A673 (cell line): ENCODE results near the gene TTC34.

ENCODE experiments used
- EZH2 ChIP-seq: fragments of 200-600 bp; sonication (generic); IDR thresholded peaks from 2 replicates; pipeline ENCODE4 v1.6.1; 2017; ENCODE audit warnings: borderline replicate concordance, low read depth, mild to moderate bottlenecking, mixed read lengths, antibody characterized with exemption, low read length; ENCODE audit not compliant: poor library complexity, severe bottlenecking
- TF ChIP-seq, protein P1 (sequence below): fragments of 300-800, 200-600 bp; sonication (generic); conservative IDR thresholded peaks from 2 replicates; pipeline ENCODE4 v1.5.1; 2017; ENCODE audit warnings: low read depth, mild to moderate bottlenecking, antibody characterized with exemption, low read length, moderate library complexity, mixed read lengths

DNA sequence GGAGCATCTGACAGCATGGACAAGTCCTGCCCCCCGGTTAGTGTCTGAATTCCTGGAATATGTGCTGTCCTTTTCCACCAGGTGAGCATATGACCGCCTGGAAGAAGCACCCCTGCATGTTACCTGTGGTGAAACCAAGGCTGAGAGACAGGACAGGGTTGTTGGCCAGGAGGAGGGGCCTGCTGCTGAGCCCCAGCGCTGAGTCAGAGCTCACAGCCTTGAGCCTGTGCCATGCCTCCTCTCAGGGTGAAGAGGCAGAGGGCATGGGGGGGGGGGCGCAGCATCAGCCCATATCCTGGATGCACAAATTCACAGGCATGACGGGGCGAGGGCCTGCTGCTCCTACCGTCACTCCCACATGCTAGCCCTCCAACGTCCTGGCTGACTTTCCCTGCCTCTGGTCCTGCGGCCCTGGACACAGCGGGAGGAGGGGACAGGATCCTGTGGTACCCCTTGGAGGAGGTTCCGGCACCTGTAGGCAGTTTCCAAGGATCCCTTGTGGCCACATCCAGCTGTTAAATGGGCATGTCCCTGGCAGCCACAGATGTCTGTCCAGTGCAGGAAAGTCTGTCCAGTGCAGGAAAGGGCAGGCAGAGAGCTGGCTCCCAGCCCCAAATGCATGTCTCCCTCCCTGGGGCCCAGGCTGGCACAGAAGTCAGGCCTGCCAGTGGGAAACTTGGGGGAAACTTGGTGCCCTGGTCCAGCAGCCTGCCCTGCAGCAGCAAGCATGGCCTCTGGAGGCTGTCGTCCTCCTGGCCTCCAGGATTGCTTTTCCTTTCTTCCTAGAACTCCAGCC, 23.9 kb downstream of the TTC34 start:
- TF ChIP-seq, protein P1, sequence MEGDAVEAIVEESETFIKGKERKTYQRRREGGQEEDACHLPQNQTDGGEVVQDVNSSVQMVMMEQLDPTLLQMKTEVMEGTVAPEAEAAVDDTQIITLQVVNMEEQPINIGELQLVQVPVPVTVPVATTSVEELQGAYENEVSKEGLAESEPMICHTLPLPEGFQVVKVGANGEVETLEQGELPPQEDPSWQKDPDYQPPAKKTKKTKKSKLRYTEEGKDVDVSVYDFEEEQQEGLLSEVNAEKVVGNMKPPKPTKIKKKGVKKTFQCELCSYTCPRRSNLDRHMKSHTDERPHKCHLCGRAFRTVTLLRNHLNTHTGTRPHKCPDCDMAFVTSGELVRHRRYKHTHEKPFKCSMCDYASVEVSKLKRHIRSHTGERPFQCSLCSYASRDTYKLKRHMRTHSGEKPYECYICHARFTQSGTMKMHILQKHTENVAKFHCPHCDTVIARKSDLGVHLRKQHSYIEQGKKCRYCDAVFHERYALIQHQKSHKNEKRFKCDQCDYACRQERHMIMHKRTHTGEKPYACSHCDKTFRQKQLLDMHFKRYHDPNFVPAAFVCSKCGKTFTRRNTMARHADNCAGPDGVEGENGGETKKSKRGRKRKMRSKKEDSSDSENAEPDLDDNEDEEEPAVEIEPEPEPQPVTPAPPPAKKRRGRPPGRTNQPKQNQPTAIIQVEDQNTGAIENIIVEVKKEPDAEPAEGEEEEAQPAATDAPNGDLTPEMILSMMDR = no peak
- no peak for TF ChIP-seq EZH2
